ENCODE measurements around the gene IFFO2. TPM values are rescaled to one million over a fixed set of nuclear protein-coding genes. Genes with fewer than 3 reads are reported as not detected.

Gene IFFO2
- total RNA-seq, 3 donors from 2014 or later: 36.0 to 47.6 (median 36.1) TPM

GRCh38 chr1:18918417-18918816, 38.1 kb downstream of the IFFO2 start:
- H3K4me1 Mint-ChIP-seq (ENCODE audit: low read depth): peaks cover 23% of the 10 kb centered on the region
- H3K4me3 Mint-ChIP-seq: no peak overlapping the region
- ATAC-seq (no peak), DNase-seq (no peak)
- peaks cover 11% of the 10 kb centered on the region for H3K36me3 Mint-ChIP-seq (ENCODE audit: insufficient read depth)
- H3K27me3 Mint-ChIP-seq (ENCODE audit: low read depth): no peaks in the 10 kb centered on the region
- no peaks in the 10 kb centered on the region for H3K9me3 Mint-ChIP-seq

GRCh38 chr1:18917071-18917799, 39.2 kb downstream of the IFFO2 start:
- H3K36me3 Mint-ChIP-seq (ENCODE audit: insufficient read depth): peaks cover 16% of the 10 kb centered on the region
- ATAC-seq (no peak), DNase-seq (no peak)
- H3K27me3 Mint-ChIP-seq (ENCODE audit: low read depth): no peaks in the 10 kb centered on the region
- H3K4me3 Mint-ChIP-seq: no peak overlapping the region
- peaks cover 15% of the 10 kb centered on the region for H3K4me1 Mint-ChIP-seq (ENCODE audit: low read depth)
- H3K9me3 Mint-ChIP-seq: no peaks in the 10 kb centered on the region

- Mint-ChIP-seq H3K9me3 (no peaks in the 10 kb centered on the region), H3K4me3 (no peak overlapping the region), H3K36me3 (ENCODE audit: insufficient read depth) (peaks cover 25% of the 10 kb centered on the region), H3K27me3 (ENCODE audit: low read depth) (no peaks in the 10 kb centered on the region), H3K4me1 (ENCODE audit: low read depth) (peaks cover 7% of the 10 kb centered on the region)
- no peak for ATAC-seq
- no peak for DNase-seq
Observed at GRCh38 chr1:18915341-18915740, 41.1 kb downstream of the IFFO2 start.

GRCh38 chr1:18913065-18913835, 43.2 kb downstream of the IFFO2 start:
- peak; percentile 76 for DNase-seq
- no peaks in the 10 kb centered on the region for H3K9me3 Mint-ChIP-seq
- ATAC-seq: peak; percentile 82 to 87
- peaks cover 39% of the 10 kb centered on the region for H3K36me3 Mint-ChIP-seq (ENCODE audit: insufficient read depth)
- H3K4me3 Mint-ChIP-seq: no peak overlapping the region
- peaks cover 16% of the 10 kb centered on the region for H3K4me1 Mint-ChIP-seq (ENCODE audit: low read depth)
- H3K27me3 Mint-ChIP-seq (ENCODE audit: low read depth): no peaks in the 10 kb centered on the region

GRCh38 chr1:18912550-18912949, 43.9 kb downstream of the IFFO2 start:
- Mint-ChIP-seq H3K27me3 (ENCODE audit: low read depth) (no peaks in the 10 kb centered on the region), H3K4me1 (ENCODE audit: low read depth) (peaks cover 22% of the 10 kb centered on the region), H3K4me3 (no peak overlapping the region), H3K36me3 (ENCODE audit: insufficient read depth) (peaks cover 45% of the 10 kb centered on the region), H3K9me3 (no peaks in the 10 kb centered on the region)
- ATAC-seq (no peak), DNase-seq (no peak)

GRCh38 chr1:18908911-18909771, 47.3 kb downstream of the IFFO2 start:
- ATAC-seq: peak; percentile 29 to 47
- Mint-ChIP-seq H3K4me1 (ENCODE audit: low read depth) (peaks cover 22% of the 10 kb centered on the region), H3K27me3 (ENCODE audit: low read depth) (no peaks in the 10 kb centered on the region), H3K4me3 (no peak overlapping the region), H3K9me3 (no peaks in the 10 kb centered on the region), H3K36me3 (ENCODE audit: insufficient read depth) (peaks cover 40% of the 10 kb centered on the region)
- DNase-seq: no peak

GRCh38 chr1:18907917-18908845, 48.3 kb downstream of the IFFO2 start:
- DNase-seq (no peak), ATAC-seq (no peak)
- Mint-ChIP-seq H3K36me3 (ENCODE audit: insufficient read depth) (peaks cover 38% of the 10 kb centered on the region), H3K4me1 (ENCODE audit: low read depth) (peaks cover 26% of the 10 kb centered on the region), H3K9me3 (no peaks in the 10 kb centered on the region), H3K4me3 (no peak overlapping the region), H3K27me3 (ENCODE audit: low read depth) (no peaks in the 10 kb centered on the region)

GRCh38 chr1:18907021-18907916, 49.2 kb downstream of the IFFO2 start:
- Mint-ChIP-seq H3K9me3 (no peaks in the 10 kb centered on the region), H3K4me1 (ENCODE audit: low read depth) (peaks cover 25% of the 10 kb centered on the region), H3K4me3 (no peak overlapping the region), H3K27me3 (ENCODE audit: low read depth) (no peaks in the 10 kb centered on the region), H3K36me3 (ENCODE audit: insufficient read depth) (peaks cover 35% of the 10 kb centered on the region)
- peak; percentile 58 for DNase-seq
- ATAC-seq: no peak

- Mint-ChIP-seq H3K4me1 (ENCODE audit: low read depth) (peaks cover 24% of the 10 kb centered on the region), H3K36me3 (ENCODE audit: insufficient read depth) (peaks cover 7% of the 10 kb centered on the region), H3K4me3 (peak overlapping the region; percentile 90), H3K9me3 (no peaks in the 10 kb centered on the region), H3K27me3 (ENCODE audit: low read depth) (no peaks in the 10 kb centered on the region)
- ATAC-seq (no peak), DNase-seq (no peak)
Observed at GRCh38 chr1:18903291-18903756, 53.2 kb downstream of the IFFO2 start.

- peak within 1 kb of the TSS; percentile 90 for H3K4me3 Mint-ChIP-seq
- peak; percentile 98 for ATAC-seq
- no peaks in the 10 kb centered on the region for H3K9me3 Mint-ChIP-seq
- peak; percentile 87 for DNase-seq
- peaks cover 20% of the 10 kb centered on the region for H3K4me1 Mint-ChIP-seq (ENCODE audit: low read depth)
- no peaks in the 10 kb centered on the region for H3K27me3 Mint-ChIP-seq (ENCODE audit: low read depth)
- H3K36me3 Mint-ChIP-seq (ENCODE audit: insufficient read depth): peaks cover 3% of the 10 kb centered on the region
Observed at GRCh38 chr1:18902523-18903290, 53.8 kb downstream of the IFFO2 start, which contains the start of gene ALDH4A1. TSS of gene ALDH4A1 (minus strand) at chr1:18902555. CDS start at chr1:18902523, 32 bp downstream.

- Mint-ChIP-seq H3K27me3 (ENCODE audit: low read depth) (no peaks in the 10 kb centered on the region), H3K4me1 (ENCODE audit: low read depth) (peaks cover 17% of the 10 kb centered on the region), H3K4me3 (peak overlapping the region; percentile 90), H3K36me3 (ENCODE audit: insufficient read depth) (no peaks in the 10 kb centered on the region), H3K9me3 (no peaks in the 10 kb centered on the region)
- no peak for DNase-seq
- ATAC-seq: peak in 1 of 2 donors; percentile 3
Observed at GRCh38 chr1:18901952-18902522, 54.4 kb downstream of the IFFO2 start.
